Testis (tissue), 3 donors: ENCODE measurements around the gene ADAMTS8. TPM values are rescaled to one million over a fixed set of nuclear protein-coding genes. Genes with fewer than 3 reads are reported as not detected.
A peak's percentile ranks its signal among the peaks of the same experiment; 100 is the strongest.

Experiments used
- DNase-seq: peaks from one replicate; pipeline ENCODE4 v3.0.0-alpha.2; 2019
- H3K27ac ChIP-seq, 2 donors: fragments of 200-600 bp; sonication (generic); one replicate each; pipeline ENCODE4 v1.5.1; 2019
- H3K27me3 ChIP-seq: fragments of 200-600 bp; sonication (generic); one replicate; pipeline ENCODE4 v1.5.1; 2019
- H3K36me3 ChIP-seq: fragments of 200-600 bp; sonication (generic); one replicate; pipeline ENCODE4 v1.5.1; 2017; ENCODE audit warnings: low read depth; ENCODE audit errors: missing control alignments
- H3K4me1 ChIP-seq: fragments of 200-600 bp; sonication (generic); one replicate; pipeline ENCODE4 v1.5.1; 2019
- H3K4me3 ChIP-seq, 2 donors: fragments of 200-600 bp; sonication (generic); one replicate each; pipeline ENCODE4 v1.5.1; 2017 to 2019
- H3K9me3 ChIP-seq: fragments of 200-600 bp; sonication (generic); one replicate; pipeline ENCODE4 v1.5.1; 2017
- CTCF ChIP-seq, 3 experiments: fragments of 450-650 bp in 2 of 3; fragments of 200-600 bp in 1 of 3; sonication (generic) in 1 of 3; IDR thresholded peaks; one replicate each; pipeline ENCODE4 v1.5.1; 2016 to 2019; ENCODE audit warnings: antibody characterized with exemption in 3 of 3, mild to moderate bottlenecking in 2 of 3, moderate library complexity in 1 of 3
- POLR2A ChIP-seq: fragments of 450-650 bp; IDR thresholded peaks from one replicate; pipeline ENCODE4 v1.6.1; 2017; ENCODE audit warnings: antibody characterized with exemption, mild to moderate bottlenecking, moderate library complexity
- WGBS, 2 donors: methylation state at CpG; one replicate each; pipeline ENCODE4 v1.1.5; 2018; 5-methylcytosine and 5-hydroxymethylcytosine counted together
- intact Hi-C: fragments of 100-400 bp; cut with DNase I; formaldehyde crosslinking; loops from one replicate; pipeline ENCODE4 v1.15.1; 2023; ENCODE audit warnings: low total_unique reads
- polyA plus RNA-seq: library from polyadenylated mRNA; stranded (reverse); fragments of 350-450 nt; fragmentation: Illumina TruSeq; extraction: RNeasy Lipid Tissue Mini Kit (QIAGEN cat#74804); gene quantifications from one replicate; pipeline ENCODE4 v1.2.3, GENCODE V29; 2014; ENCODE audit warnings: low read depth, low replicate concordance; ENCODE audit not compliant: insufficient read depth
- total RNA-seq, 2 donors: library from RNA; depleted of rRNA; stranded (reverse); fragments of >200 nt; gene quantifications; one replicate each; pipeline ENCODE4 v1.2.3, GENCODE V29; 2016

The ADAMTS8 gene
- total and polyA plus RNA-seq, 3 donors from 2014 or later, result 0.39 to 1.2 (median 0.56) TPM

DNA sequence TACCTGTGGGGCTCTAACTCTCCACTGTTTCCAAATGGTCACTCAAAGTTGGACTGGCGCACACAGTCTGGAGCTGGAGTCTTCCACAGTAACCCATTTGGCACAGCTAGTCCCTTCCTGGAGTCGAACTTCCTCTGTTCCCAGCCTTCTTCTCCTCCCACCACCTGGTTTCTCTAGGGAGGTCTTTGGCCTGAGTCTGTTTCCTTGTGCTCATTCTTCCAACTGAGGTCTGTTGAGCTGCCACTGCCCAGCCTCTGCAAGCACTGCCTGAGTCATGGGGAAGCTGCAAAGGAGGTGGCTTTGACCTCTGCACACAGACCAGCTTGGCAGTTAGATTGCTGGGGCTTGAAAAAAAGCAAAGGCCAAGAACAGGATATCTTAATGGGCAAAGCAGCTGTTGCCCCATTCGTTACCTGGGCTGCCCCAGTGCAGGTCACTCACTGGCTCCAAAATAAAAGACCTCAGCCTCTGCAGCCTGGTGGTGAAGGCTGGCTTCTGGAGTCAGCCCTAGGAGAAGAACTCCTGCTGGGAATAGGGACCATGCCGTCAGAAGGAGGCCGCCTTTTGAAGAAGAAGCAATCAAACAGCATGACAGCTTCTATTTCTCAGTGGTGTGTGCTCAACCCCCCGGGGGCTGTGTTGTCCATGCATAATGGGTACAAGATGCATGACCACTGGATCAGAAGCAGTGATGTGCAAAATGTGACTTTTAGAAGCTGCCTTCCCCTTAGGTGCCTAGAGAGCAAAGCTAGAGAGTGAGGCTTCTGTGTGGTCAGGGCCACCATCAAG lies 23.0 kb upstream of the ADAMTS8 start:
- Histone ChIP-seq H3K36me3 (no peaks in the 10 kb centered on the region), H3K27me3 (no peaks in the 10 kb centered on the region), H3K4me1 (peaks cover 12% of the 10 kb centered on the region), H3K27ac (no peak overlapping the region), H3K9me3 (no peaks in the 10 kb centered on the region), H3K4me3 (no peak overlapping the region)
- 74 to 88% methylated on average over 5 to 6 of the region's 6 CpGs for WGBS, 2 donors
- TF ChIP-seq POLR2A (no peak), CTCF (IDR thresholded peaks at IDR 0.05) (no peak)
- intact Hi-C loops, result no loop called here
- DNase-seq, result no peak

- intact Hi-C loops, result no loop called here
- peak overlapping the region; percentile 56 to 64 for H3K4me3 ChIP-seq
- peak; percentile 88 for DNase-seq
- H3K4me1 ChIP-seq, result peaks cover 12% of the 10 kb centered on the region
- TF ChIP-seq CTCF (IDR thresholded peaks at IDR 0.05) (peak; percentile 50 to 65 (median 64)), POLR2A (no peak)
- H3K9me3 ChIP-seq, result no peaks in the 10 kb centered on the region
- no peaks in the 10 kb centered on the region for H3K36me3 ChIP-seq
- H3K27ac ChIP-seq, result peak overlapping the region in 1 of 2 donors; percentile 8
- 7 to 18% methylated on average over 30 to 34 of the region's 34 CpGs for WGBS, 2 donors
- no peaks in the 10 kb centered on the region for H3K27me3 ChIP-seq
Measured at GRCh38 chr11:130449996-130450769, 21.8 kb upstream of the ADAMTS8 start.

DNA sequence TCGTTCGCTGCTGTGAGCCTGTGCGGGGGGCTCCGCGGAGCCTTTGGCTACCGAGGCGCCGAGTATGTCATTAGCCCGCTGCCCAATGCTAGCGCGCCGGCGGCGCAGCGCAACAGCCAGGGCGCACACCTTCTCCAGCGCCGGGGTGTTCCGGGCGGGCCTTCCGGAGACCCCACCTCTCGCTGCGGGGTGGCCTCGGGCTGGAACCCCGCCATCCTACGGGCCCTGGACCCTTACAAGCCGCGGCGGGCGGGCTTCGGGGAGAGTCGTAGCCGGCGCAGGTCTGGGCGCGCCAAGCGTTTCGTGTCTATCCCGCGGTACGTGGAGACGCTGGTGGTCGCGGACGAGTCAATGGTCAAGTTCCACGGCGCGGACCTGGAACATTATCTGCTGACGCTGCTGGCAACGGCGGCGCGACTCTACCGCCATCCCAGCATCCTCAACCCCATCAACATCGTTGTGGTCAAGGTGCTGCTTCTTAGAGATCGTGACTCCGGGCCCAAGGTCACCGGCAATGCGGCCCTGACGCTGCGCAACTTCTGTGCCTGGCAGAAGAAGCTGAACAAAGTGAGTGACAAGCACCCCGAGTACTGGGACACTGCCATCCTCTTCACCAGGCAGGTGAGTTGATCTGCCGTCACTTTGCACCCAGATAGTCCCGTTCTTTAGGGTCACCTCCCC lies 21.0 kb upstream of the ADAMTS8 start:
- peak; percentile 23 for DNase-seq
- Histone ChIP-seq H3K9me3 (no peaks in the 10 kb centered on the region), H3K27me3 (no peaks in the 10 kb centered on the region), H3K36me3 (no peaks in the 10 kb centered on the region), H3K4me3 (peak overlapping the region; percentile 56 to 64), H3K27ac (peak overlapping the region in 1 of 2 donors; percentile 8), H3K4me1 (peaks cover 12% of the 10 kb centered on the region)
- TF ChIP-seq CTCF (IDR thresholded peaks at IDR 0.05) (no peak), POLR2A (no peak)
- intact Hi-C loops, result no loop called here
- WGBS, 2 donors, result 2 to 3% methylated on average over 10 to 42 of the region's 64 CpGs

DNA sequence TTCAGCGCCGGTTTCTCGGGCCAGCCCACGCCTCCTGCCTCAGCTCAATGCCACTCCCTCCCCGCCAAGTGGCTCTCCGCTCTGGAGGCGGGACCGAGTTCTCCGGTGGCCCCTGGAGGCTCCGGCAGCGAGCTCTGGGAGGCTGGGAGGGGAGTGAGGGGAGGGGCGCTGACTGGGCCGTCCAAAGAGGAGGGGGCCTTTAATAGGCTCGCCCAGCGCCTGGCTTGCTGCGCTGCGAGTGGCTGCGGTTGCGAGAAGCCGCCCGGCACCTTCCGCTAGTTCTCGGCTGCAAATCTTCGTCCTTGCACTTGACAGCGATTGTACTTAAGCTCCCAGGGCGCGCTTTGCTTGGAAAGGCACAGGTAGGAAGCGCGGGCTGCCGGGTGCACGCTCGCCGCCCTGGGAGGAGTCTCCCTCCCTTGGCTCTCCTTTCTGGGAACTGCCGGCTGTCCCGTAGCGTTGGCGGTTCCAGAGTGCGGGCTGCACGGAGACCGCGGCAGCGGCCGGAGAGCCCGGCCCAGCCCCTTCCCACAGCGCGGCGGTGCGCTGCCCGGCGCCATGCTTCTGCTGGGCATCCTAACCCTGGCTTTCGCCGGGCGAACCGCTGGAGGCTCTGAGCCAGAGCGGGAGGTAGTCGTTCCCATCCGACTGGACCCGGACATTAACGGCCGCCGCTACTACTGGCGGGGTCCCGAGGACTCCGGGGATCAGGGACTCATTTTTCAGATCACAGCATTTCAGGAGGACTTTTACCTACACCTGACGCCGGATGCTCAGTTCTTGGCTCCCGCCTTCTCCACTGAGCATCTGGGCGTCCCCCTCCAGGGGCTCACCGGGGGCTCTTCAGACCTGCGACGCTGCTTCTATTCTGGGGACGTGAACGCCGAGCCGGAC lies 20.3 kb upstream of the ADAMTS8 start, which contains the start of gene ADAMTS15:
Gene ADAMTS15 (plus strand): TSS at position 230 of the 894 bp plus-strand sequence. CDS start 329 bp downstream, at position 559.
- no peak for TF ChIP-seq CTCF (IDR thresholded peaks at IDR 0.05)
- no peak for TF ChIP-seq POLR2A
- H3K36me3 ChIP-seq, result no peaks in the 10 kb centered on the region
- 0 to 1% methylated on average over 2 to 69 of the region's 75 CpGs for WGBS, 2 donors
- peak within 1 kb of the TSS in 1 of 2 donors; percentile 8 for H3K27ac ChIP-seq
- no peaks in the 10 kb centered on the region for H3K27me3 ChIP-seq
- peak within 1 kb of the TSS; percentile 56 to 64 for H3K4me3 ChIP-seq
- DNase-seq, result peak; percentile 75
- intact Hi-C loops, result no loop called here
- H3K9me3 ChIP-seq, result no peaks in the 10 kb centered on the region
- peaks cover 12% of the 10 kb centered on the region for H3K4me1 ChIP-seq
